ENCODE data around the gene NECTIN4. TPM values are rescaled to one million over a fixed set of nuclear protein-coding genes. Genes with fewer than 3 reads are reported as not detected.
A peak's percentile ranks its signal among the peaks of the same experiment; 100 is the strongest.

NECTIN4 gene
- polyA plus RNA-seq, 1 of the 3 experiments (the other 2 are of a cell fraction), result 0.59 TPM

GRCh38 chr1:161038523-161039153 lies 50.7 kb downstream of the NECTIN4 start, which contains the start of gene TSTD1:
TSS of gene TSTD1 (minus strand) at chr1:161038964. CDS start at chr1:161038889, 75 bp downstream.
- H3K4me3 ChIP-seq (ENCODE audit: low read depth in 2 of 2, low read length in 1 of 2), result peak within 1 kb of the TSS; percentile 55 to 60
- peak; percentile 80 for DNase-seq
- no peaks in the 10 kb centered on the region for H4K20me1 ChIP-seq (ENCODE audit: insufficient read depth)
- H3K4me1 ChIP-seq (ENCODE audit: control insufficient read depth in 1 of 2, insufficient read depth in 2 of 2, low read depth in 1 of 2, low read length in 1 of 2), result peaks cover 0 to 4% of the 10 kb centered on the region in 2 experiments; a peak in 1 of 4 replicates
- H3F3A ChIP-seq (replicated peaks; ENCODE audit: insufficient read depth), result no peaks in the 10 kb centered on the region
- H3K9ac ChIP-seq, result peak within 1 kb of the TSS; percentile 66
- H3K79me2 ChIP-seq (ENCODE audit: insufficient read depth), result peaks cover 12% of the 10 kb centered on the region; the same call in 1 of the 2 replicates
- H3K9me3 ChIP-seq, result no peaks in the 10 kb centered on the region
- TF ChIP-seq, protein P1, sequence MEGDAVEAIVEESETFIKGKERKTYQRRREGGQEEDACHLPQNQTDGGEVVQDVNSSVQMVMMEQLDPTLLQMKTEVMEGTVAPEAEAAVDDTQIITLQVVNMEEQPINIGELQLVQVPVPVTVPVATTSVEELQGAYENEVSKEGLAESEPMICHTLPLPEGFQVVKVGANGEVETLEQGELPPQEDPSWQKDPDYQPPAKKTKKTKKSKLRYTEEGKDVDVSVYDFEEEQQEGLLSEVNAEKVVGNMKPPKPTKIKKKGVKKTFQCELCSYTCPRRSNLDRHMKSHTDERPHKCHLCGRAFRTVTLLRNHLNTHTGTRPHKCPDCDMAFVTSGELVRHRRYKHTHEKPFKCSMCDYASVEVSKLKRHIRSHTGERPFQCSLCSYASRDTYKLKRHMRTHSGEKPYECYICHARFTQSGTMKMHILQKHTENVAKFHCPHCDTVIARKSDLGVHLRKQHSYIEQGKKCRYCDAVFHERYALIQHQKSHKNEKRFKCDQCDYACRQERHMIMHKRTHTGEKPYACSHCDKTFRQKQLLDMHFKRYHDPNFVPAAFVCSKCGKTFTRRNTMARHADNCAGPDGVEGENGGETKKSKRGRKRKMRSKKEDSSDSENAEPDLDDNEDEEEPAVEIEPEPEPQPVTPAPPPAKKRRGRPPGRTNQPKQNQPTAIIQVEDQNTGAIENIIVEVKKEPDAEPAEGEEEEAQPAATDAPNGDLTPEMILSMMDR (IDR thresholded peaks at IDR 0.05), result no peak
- TF ChIP-seq POLR2AphosphoS5 (IDR thresholded peaks at IDR 0.05; ENCODE audit: low read depth, low read length) (peak; percentile 20; the same call in 1 of the 2 replicates), RXRA (IDR thresholded peaks at IDR 0.05; ENCODE audit: borderline replicate concordance, low read depth) (no peak), GABPA (IDR thresholded peaks at IDR 0.05; ENCODE audit: low read depth) (peak; percentile 76), YY1 (IDR thresholded peaks at IDR 0.05; ENCODE audit: low read depth) (no peak), MXI1 (IDR thresholded peaks at IDR 0.05; ENCODE audit: low read depth, low read length) (peak; percentile 66; the same call in 1 of the 2 replicates), NFIC (IDR thresholded peaks at IDR 0.05; ENCODE audit: borderline replicate concordance) (no peak), PBX3 (IDR thresholded peaks at IDR 0.05) (no peak), MAX (IDR thresholded peaks at IDR 0.05; ENCODE audit: low read depth) (peak; percentile 83)
- TF ChIP-seq, protein P2, sequence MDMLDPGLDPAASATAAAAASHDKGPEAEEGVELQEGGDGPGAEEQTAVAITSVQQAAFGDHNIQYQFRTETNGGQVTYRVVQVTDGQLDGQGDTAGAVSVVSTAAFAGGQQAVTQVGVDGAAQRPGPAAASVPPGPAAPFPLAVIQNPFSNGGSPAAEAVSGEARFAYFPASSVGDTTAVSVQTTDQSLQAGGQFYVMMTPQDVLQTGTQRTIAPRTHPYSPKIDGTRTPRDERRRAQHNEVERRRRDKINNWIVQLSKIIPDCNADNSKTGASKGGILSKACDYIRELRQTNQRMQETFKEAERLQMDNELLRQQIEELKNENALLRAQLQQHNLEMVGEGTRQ (IDR thresholded peaks at IDR 0.05; ENCODE audit: borderline replicate concordance, low read depth, low read length), result no peak
- TF ChIP-seq, protein P3, sequence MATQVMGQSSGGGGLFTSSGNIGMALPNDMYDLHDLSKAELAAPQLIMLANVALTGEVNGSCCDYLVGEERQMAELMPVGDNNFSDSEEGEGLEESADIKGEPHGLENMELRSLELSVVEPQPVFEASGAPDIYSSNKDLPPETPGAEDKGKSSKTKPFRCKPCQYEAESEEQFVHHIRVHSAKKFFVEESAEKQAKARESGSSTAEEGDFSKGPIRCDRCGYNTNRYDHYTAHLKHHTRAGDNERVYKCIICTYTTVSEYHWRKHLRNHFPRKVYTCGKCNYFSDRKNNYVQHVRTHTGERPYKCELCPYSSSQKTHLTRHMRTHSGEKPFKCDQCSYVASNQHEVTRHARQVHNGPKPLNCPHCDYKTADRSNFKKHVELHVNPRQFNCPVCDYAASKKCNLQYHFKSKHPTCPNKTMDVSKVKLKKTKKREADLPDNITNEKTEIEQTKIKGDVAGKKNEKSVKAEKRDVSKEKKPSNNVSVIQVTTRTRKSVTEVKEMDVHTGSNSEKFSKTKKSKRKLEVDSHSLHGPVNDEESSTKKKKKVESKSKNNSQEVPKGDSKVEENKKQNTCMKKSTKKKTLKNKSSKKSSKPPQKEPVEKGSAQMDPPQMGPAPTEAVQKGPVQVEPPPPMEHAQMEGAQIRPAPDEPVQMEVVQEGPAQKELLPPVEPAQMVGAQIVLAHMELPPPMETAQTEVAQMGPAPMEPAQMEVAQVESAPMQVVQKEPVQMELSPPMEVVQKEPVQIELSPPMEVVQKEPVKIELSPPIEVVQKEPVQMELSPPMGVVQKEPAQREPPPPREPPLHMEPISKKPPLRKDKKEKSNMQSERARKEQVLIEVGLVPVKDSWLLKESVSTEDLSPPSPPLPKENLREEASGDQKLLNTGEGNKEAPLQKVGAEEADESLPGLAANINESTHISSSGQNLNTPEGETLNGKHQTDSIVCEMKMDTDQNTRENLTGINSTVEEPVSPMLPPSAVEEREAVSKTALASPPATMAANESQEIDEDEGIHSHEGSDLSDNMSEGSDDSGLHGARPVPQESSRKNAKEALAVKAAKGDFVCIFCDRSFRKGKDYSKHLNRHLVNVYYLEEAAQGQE (IDR thresholded peaks at IDR 0.05; ENCODE audit: low read depth, low read length), result no peak
- TF ChIP-seq, protein P4, sequence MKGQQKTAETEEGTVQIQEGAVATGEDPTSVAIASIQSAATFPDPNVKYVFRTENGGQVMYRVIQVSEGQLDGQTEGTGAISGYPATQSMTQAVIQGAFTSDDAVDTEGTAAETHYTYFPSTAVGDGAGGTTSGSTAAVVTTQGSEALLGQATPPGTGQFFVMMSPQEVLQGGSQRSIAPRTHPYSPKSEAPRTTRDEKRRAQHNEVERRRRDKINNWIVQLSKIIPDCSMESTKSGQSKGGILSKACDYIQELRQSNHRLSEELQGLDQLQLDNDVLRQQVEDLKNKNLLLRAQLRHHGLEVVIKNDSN (IDR thresholded peaks at IDR 0.05; ENCODE audit: borderline replicate concordance, low read depth), result no peak
- ChIA-PET POLR2A (interaction anchor here (1.7 kb wide), 1 partner anchor 7 kb away, joined by 4 read pairs; the partner anchor contains the start of gene USF1), CTCF (interaction anchor here (1.0 to 6.9 kb wide), 6 partner anchors 8 to 101 kb away, joined by 5 to 43 read pairs (median 6); partner anchors contain the start of gene KLHDC9)
- no peaks in the 10 kb centered on the region for H3K27me3 ChIP-seq (ENCODE audit: insufficient read depth)
- H3K27ac ChIP-seq (ENCODE audit: low read depth in 2 of 2, low read length in 1 of 2), result peak within 1 kb of the TSS in 1 of 2 experiments; percentile 54; a peak in 1 of 4 replicates
- H3K36me3 ChIP-seq (replicated peaks in 1 of 2; ENCODE audit: control insufficient read depth in 1 of 2, insufficient read depth in 2 of 2, low read length in 1 of 2), result peaks cover 19 to 36% of the 10 kb centered on the region in 2 experiments
- H3K4me2 ChIP-seq, result peak within 1 kb of the TSS; percentile 74
- peak within 1 kb of the TSS; percentile 74; the same call in 1 of the 2 replicates for H2AFZ ChIP-seq (ENCODE audit: low read depth)
- 68% methylated on average over 24 of the region's 54 CpGs for WGBS (ENCODE audit: low lambda C conversion rate)
- H3K9me2 ChIP-seq, result no peaks in the 10 kb centered on the region

All from SK-N-SH (cell line).